RWPE2 (cell line): ENCODE results near the gene CHRNA10.

ENCODE experiments used
- ATAC-seq: fragments of 200-7000 bp; cut with Tn5 transposase; 3 replicates; pipeline ENCODE4 v1.9.1; 2021; ENCODE audit warnings: low read depth
- DNase-seq: peaks from one replicate; pipeline ENCODE4 v3.0.0-alpha.2; 2020; ENCODE audit warnings: low spot score
- H3K27ac ChIP-seq: fragments of 450-650 bp; 2 replicates; pipeline ENCODE4 v1.5.1; 2017; ENCODE audit warnings: mild to moderate bottlenecking; ENCODE audit not compliant: poor library complexity, severe bottlenecking
- H3K27me3 ChIP-seq: fragments of 250-450 bp; sonication (Bioruptor Pico); 2 replicates; pipeline ENCODE4 v1.5.1; 2021; ENCODE audit warnings: mild to moderate bottlenecking, moderate library complexity; ENCODE audit not compliant: insufficient read depth, poor library complexity, severe bottlenecking
- H3K36me3 ChIP-seq: fragments of 250-450 bp; sonication (Bioruptor Pico); 2 replicates; pipeline ENCODE4 v1.5.1; 2020; ENCODE audit warnings: low read depth, mild to moderate bottlenecking, moderate library complexity
- H3K4me1 ChIP-seq: fragments of 250-450 bp; sonication (Bioruptor Pico); 2 replicates; pipeline ENCODE4 v1.5.1; 2021; ENCODE audit warnings: mild to moderate bottlenecking, moderate library complexity; ENCODE audit not compliant: insufficient read depth, poor library complexity, severe bottlenecking
- H3K4me3 ChIP-seq: fragments of 250-450 bp; sonication (Bioruptor Pico); 2 replicates; pipeline ENCODE4 v1.5.1; 2021; ENCODE audit warnings: mild to moderate bottlenecking, moderate library complexity; ENCODE audit not compliant: severe bottlenecking
- H3K9me3 ChIP-seq: fragments of 250-450 bp; sonication (Bioruptor Pico); 2 replicates; pipeline ENCODE4 v1.5.1; 2021; ENCODE audit warnings: mild to moderate bottlenecking, moderate library complexity; ENCODE audit not compliant: severe bottlenecking
- TF ChIP-seq, protein P1 (sequence below): fragments of 450-650 bp; IDR thresholded peaks from one replicate; pipeline ENCODE4 v1.5.1; 2017; ENCODE audit warnings: mild to moderate bottlenecking, moderate library complexity; ENCODE audit not compliant: poor library complexity, severe bottlenecking

Gene CHRNA10, protein sequence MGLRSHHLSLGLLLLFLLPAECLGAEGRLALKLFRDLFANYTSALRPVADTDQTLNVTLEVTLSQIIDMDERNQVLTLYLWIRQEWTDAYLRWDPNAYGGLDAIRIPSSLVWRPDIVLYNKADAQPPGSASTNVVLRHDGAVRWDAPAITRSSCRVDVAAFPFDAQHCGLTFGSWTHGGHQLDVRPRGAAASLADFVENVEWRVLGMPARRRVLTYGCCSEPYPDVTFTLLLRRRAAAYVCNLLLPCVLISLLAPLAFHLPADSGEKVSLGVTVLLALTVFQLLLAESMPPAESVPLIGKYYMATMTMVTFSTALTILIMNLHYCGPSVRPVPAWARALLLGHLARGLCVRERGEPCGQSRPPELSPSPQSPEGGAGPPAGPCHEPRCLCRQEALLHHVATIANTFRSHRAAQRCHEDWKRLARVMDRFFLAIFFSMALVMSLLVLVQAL

DNA sequence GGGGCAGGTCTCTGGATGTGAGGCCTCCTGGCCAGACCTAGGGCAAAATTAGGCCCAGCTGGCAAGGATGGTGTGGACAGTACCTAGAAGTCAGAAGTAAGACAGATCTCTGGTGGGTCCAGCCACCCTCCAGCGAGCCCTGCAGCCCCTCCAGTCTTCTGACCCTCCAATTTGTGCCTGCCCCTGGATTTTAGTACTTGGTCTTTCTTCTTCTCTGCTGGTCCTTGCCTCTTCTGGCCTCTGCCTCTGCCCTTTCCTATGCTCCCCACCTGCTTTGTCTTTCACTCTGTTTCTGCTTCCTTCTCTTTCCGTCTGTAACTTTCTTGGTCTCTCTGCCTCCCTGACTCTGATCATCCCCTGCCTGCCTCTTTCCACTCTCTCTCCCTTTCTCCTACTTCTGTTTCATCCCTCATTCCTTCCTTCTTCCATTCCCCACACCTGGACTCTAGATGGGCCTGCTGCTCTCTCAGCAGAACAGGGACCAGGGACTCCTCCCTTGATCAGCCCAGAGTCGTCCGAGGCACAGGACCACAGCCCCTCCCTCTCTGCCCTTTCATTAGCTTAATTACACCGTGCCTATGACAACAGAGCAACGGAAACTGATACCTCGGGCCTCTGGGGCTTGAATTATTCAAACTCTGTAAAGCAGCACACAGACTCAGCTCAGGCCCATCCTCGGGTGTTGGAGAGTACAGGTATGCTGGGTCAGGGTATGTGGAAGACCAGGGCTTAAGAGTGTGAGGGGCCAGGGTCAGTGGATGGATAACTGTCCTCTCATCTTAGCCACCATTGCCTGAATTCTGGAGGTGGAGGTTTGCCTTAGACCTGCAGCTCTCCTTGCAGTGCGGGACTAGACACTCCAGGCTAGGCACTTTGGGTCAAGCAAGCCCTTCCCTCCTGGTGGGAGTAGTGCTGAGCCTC, at the start of gene CHRNA10:
TSS of gene CHRNA10 (minus strand) at position 51 of the 921 bp plus-strand sequence. CDS start 72 bp downstream, outside the sequence.
- TF ChIP-seq, protein P1, sequence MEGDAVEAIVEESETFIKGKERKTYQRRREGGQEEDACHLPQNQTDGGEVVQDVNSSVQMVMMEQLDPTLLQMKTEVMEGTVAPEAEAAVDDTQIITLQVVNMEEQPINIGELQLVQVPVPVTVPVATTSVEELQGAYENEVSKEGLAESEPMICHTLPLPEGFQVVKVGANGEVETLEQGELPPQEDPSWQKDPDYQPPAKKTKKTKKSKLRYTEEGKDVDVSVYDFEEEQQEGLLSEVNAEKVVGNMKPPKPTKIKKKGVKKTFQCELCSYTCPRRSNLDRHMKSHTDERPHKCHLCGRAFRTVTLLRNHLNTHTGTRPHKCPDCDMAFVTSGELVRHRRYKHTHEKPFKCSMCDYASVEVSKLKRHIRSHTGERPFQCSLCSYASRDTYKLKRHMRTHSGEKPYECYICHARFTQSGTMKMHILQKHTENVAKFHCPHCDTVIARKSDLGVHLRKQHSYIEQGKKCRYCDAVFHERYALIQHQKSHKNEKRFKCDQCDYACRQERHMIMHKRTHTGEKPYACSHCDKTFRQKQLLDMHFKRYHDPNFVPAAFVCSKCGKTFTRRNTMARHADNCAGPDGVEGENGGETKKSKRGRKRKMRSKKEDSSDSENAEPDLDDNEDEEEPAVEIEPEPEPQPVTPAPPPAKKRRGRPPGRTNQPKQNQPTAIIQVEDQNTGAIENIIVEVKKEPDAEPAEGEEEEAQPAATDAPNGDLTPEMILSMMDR: no peak
- Histone ChIP-seq H3K4me3 (no peak within 1 kb of the TSS), H3K27me3 (no peaks in the 10 kb centered on the region), H3K4me1 (peaks cover 11% of the 10 kb centered on the region), H3K36me3 (peaks cover 39% of the 10 kb centered on the region), H3K27ac (no peak within 1 kb of the TSS), H3K9me3 (no peaks in the 10 kb centered on the region)
- DNase-seq: no peak
- no peak for ATAC-seq

DNA sequence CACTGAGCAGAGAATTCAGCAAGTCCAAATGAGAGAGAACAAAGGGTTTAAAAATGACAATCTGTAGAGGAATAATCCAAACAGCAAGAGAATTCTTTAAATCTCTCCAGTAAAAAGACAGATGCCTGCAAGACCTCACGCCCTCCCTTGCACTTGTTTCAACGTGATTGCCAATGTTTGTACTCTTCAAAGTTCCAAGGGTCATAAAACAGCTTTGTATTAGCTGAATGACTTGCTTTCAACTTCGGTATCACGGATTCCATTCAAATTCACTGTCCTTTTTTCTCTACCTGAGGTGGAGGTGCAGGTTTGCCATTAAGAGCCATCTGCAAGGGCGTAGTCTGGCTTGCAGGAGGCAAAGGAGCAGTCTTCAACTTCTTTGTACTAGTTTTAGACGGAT, 41.1 kb upstream of the CHRNA10 start:
- no peaks in the 10 kb centered on the region for H3K27me3 ChIP-seq
- no peaks in the 10 kb centered on the region for H3K9me3 ChIP-seq
- DNase-seq (no peak), ATAC-seq (no peak)
- no peaks in the 10 kb centered on the region for H3K4me1 ChIP-seq
- TF ChIP-seq, protein P1: no peak
- H3K36me3 ChIP-seq: peaks cover 89% of the 10 kb centered on the region
- no peak overlapping the region for H3K4me3 ChIP-seq
- H3K27ac ChIP-seq: no peak overlapping the region

DNA sequence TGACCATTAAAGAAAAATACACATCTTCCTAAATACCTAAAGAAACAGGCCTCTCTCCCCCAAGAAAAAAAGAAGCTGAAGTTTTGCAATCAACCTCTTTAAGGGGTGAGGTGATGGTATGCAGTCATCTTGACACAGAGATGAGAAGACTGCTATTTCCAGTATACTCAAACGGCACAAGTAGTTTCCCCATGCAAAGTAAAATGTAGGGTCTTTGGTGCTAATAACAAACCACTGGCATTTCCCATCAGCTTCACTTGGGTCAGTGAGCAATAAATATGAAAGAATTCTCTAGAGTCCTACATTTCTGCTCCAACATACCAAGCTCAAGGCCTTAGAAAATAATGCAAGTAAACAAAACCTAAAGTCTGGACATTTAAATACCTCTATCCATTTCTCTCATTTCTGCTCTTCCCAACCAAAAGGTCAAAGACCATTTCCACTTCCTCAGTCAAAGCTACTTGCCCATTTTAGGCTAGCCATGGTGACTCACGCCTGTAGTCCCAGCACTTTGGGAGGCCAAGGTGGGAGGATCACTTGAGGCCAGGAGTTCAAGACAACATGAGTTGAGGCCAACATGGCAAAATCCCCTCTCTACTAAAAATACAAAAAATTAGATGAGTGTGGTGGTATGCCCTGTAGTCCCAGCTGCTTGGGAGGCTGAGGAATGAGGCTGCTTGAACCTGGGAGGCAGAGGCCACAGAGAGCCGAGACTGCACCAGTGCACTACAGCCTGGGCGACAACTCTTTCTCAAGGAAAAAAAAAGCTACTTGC, 39.5 kb upstream of the CHRNA10 start:
- ATAC-seq (no peak), DNase-seq (no peak)
- no peak overlapping the region for H3K4me3 ChIP-seq
- no peaks in the 10 kb centered on the region for H3K27me3 ChIP-seq
- TF ChIP-seq, protein P1: no peak
- no peak overlapping the region for H3K27ac ChIP-seq
- H3K4me1 ChIP-seq: no peaks in the 10 kb centered on the region
- H3K9me3 ChIP-seq: no peaks in the 10 kb centered on the region
- peaks cover 89% of the 10 kb centered on the region for H3K36me3 ChIP-seq

DNA sequence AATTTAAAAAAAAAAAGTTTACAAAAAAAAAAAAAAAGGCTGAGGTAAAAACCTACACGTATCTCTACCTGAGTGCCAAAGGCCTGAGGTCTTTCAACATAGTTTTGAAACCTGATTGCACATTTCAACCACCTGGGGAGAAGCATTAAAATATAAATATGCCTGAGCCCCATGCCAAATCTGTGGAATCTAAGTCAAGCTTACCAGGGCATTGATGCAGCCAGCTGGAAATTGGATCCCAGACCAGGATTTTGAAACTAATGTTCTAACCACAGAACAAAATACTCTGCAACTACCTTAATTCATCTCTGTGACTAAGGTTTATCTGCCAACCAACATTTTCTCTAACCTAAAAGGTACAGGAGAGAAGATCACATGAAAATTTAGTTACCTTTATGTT, 38.8 kb upstream of the CHRNA10 start:
- ATAC-seq: no peak
- no peak overlapping the region for H3K27ac ChIP-seq

More for the DNA sequence above, 38.8 kb upstream of the CHRNA10 start:
- Histone ChIP-seq H3K36me3 (peaks cover 89% of the 10 kb centered on the region), H3K9me3 (no peaks in the 10 kb centered on the region), H3K4me3 (no peak overlapping the region), H3K4me1 (no peaks in the 10 kb centered on the region), H3K27me3 (no peaks in the 10 kb centered on the region)
- no peak for DNase-seq
- TF ChIP-seq, protein P1: no peak
